Measurements from ENCODE around the gene BCL2L13.

Gene BCL2L13

DNA sequence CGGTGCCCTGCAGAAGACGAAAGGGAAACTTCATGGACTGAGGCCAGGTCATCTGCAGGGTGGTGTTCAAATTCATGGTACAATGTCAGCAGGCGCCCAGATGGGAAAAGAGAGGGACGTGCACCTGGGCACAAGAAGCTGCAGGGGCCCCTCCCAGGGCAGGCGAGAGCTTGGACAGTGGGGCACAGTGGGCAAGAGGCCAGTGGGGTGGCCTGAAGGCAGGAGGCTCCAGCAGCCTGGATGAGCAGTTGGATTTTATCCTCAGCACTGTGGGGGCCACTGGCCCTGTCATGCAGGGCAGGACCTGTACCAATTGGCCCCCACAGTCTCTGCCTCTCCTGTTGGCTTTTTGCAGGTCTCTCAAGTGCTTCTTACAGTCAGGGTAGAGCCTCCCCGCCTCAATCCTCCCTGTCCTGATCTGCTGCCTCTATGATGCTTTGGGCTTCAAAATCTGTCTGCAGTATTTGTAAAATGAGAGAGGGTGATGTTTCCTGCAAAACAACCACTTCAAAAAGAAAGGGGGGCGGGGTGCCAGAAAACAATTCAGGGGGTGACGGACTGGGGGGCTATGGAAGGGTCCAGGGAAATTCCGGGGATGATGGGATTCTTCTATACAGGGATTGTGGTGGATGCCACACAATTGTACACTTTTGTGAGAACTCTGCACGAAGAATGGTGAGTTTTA, 137.4 kb downstream of the BCL2L13 start:
- TF ChIP-seq Cebpa-rat (IDR thresholded peaks at IDR 0.05), result no peak

DNA sequence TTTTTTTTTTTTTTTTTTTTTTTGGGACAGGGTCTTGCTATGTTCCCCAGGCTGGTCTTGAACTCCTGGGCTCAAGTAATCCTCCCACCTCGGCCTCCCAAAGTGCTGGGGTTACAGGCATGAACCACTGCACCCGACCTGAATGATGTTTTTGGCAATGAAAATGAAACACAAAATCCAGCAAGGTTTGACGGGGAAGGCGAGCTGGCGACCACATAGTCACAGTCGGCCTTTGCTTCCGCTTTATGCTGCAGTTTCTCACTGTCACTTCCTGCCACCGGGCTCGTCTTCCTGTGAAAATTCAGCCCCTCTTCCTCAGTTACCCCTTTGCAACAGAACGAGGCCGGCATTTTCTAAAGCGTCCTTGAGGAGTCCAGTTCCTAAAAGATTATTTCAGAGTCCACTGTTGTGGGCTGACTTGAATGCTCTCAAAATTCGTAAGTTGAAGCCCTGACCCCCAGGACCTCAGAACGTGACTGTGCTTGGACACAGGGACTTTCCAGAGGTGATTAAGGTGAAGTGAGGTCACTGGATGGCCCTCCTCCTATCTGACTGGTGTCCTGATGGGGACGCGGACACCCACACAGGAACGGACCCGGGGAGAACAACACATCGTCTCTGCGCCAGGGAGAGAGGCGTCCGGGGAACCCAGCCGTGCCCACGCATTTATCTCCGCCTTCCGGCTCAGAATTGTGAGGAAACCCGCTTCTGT, 138.6 kb downstream of the BCL2L13 start:
- Histone ChIP-seq H3K4me1 (peaks cover 76 to 85% (median 82%) of the 10 kb centered on the region in 10 experiments), H3K9me3 (replicated peaks in 1 of 11) (peaks cover 0 to 5% (median 0%) of the 10 kb centered on the region in 11 experiments; a peak in 3 of 22 replicates), H3K27me3 (no peaks in the 10 kb centered on the region), H3K36me3 (0 out of 22 replicates have a peak, but pooled peaks cover 0 to 2% (median 0%) of the 10 kb centered on the region in 11 experiments), H3K4me2 (peak overlapping the region; percentile 96 to 100 (median 98)), H3K27ac (peak overlapping the region; percentile 88 to 100 (median 97)), H4K20me1 (peaks cover 5 to 15% (median 13%) of the 10 kb centered on the region in 11 experiments; a peak in 21 of 22 replicates), H3K9ac (peak overlapping the region; percentile 87 to 99 (median 95)), H3K4me3 (peak overlapping the region; percentile 56 to 80 (median 72))
- TF ChIP-seq Cebpa-rat (IDR thresholded peaks at IDR 0.05), result peak in 5 of 11 experiments; percentile 49 to 88 (median 74); a peak in 6 of 22 replicates

More for the DNA sequence above, 137.4 kb downstream of the BCL2L13 start:
- Histone ChIP-seq H3K4me1 (peaks cover 75 to 85% (median 82%) of the 10 kb centered on the region in 10 experiments), H3K27ac (peak overlapping the region in 9 of 11 experiments; percentile 96 to 100 (median 99); a peak in 18 of 22 replicates), H4K20me1 (peaks cover 16 to 27% (median 24%) of the 10 kb centered on the region in 11 experiments; a peak in 21 of 22 replicates), H3K4me3 (no peak overlapping the region), H3K36me3 (peaks cover 0 to 6% (median 0%) of the 10 kb centered on the region in 11 experiments; a peak in 3 of 22 replicates), H3K9ac (peak overlapping the region in 9 of 11 experiments; percentile 92 to 99 (median 96); a peak in 17 of 22 replicates), H3K4me2 (peak overlapping the region; percentile 96 to 100 (median 98)), H3K27me3 (no peaks in the 10 kb centered on the region), H3K9me3 (replicated peaks in 1 of 11) (peaks cover 0 to 5% (median 0%) of the 10 kb centered on the region in 11 experiments; a peak in 3 of 22 replicates)

DNA sequence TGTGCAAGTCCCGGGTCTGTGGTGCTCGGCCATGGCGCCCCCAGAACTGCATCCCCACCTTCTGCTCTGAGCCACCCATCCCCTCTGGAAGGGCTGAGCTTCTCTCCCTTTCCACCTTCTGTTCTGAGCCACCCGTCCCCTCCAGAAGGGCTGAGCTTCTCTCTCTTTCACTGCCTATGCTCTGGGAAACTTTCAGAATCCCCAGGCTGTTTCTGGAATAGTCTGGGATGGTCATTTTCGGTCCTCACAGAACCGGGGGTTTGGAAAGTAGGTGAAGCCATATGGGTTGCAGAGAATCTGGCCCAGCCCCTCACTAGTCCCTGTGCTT, 139.1 kb downstream of the BCL2L13 start:
- Histone ChIP-seq H3K36me3 (no peaks in the 10 kb centered on the region), H3K9me3 (replicated peaks in 1 of 11) (peaks cover 0 to 5% (median 0%) of the 10 kb centered on the region in 11 experiments; a peak in 3 of 22 replicates), H3K27me3 (no peaks in the 10 kb centered on the region), H3K4me2 (peak overlapping the region; percentile 96 to 100 (median 98)), H3K9ac (peak overlapping the region; percentile 87 to 99 (median 95)), H4K20me1 (peaks cover under 1 to 10% (median 8%) of the 10 kb centered on the region in 11 experiments; a peak in 17 of 22 replicates), H3K4me3 (peak overlapping the region; percentile 56 to 80 (median 72)), H3K4me1 (peaks cover 76 to 85% (median 82%) of the 10 kb centered on the region in 10 experiments), H3K27ac (peak overlapping the region; percentile 88 to 100 (median 97))
- peak in 3 of 11 experiments; percentile 33 to 89 (median 57); a peak in 7 of 22 replicates for TF ChIP-seq Cebpa-rat (IDR thresholded peaks at IDR 0.05)

DNA sequence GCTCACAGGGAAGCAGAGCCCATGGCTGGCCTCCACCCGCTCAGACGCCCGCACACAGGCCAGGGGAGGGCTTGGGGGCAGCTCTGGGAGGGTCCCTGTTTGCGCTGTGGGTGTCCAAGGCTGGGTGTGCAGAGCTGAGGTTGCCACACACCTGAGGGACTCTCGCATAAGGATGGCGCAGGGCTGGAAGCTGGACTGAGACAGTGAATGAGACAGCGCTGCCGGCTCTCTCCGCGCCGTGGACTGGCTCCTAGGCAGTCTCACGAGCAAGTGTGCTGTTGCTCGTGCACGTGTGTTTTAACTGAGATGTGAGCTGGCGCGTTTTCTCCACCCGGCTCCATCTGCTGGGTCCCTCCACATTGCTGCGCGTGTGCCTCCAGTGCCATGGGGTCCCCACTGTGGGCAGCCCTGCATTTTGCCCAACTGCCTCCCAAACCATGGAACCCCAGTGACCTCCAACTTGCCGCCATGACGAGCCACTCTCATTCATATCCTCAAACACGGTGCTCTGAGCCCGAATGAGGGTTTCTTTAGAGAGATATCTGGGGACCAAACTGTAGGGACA, 139.9 kb downstream of the BCL2L13 start:
- Histone ChIP-seq H3K4me3 (peak overlapping the region; percentile 56 to 80 (median 72)), H3K27me3 (no peaks in the 10 kb centered on the region), H3K9ac (peak overlapping the region; percentile 87 to 99 (median 95); a peak in 21 of 22 replicates), H3K27ac (peak overlapping the region in 10 of 11 experiments; percentile 96 to 100 (median 98); a peak in 21 of 22 replicates), H3K4me2 (peak overlapping the region; percentile 96 to 100 (median 98)), H4K20me1 (peaks cover 0 to 2% (median 0%) of the 10 kb centered on the region in 11 experiments; a peak in 7 of 22 replicates), H3K4me1 (peaks cover 81 to 85% (median 84%) of the 10 kb centered on the region in 10 experiments), H3K9me3 (replicated peaks in 1 of 11) (peaks cover 0 to 5% (median 0%) of the 10 kb centered on the region in 11 experiments; a peak in 3 of 22 replicates), H3K36me3 (no peaks in the 10 kb centered on the region)
- no peak for TF ChIP-seq Cebpa-rat (IDR thresholded peaks at IDR 0.05)

DNA sequence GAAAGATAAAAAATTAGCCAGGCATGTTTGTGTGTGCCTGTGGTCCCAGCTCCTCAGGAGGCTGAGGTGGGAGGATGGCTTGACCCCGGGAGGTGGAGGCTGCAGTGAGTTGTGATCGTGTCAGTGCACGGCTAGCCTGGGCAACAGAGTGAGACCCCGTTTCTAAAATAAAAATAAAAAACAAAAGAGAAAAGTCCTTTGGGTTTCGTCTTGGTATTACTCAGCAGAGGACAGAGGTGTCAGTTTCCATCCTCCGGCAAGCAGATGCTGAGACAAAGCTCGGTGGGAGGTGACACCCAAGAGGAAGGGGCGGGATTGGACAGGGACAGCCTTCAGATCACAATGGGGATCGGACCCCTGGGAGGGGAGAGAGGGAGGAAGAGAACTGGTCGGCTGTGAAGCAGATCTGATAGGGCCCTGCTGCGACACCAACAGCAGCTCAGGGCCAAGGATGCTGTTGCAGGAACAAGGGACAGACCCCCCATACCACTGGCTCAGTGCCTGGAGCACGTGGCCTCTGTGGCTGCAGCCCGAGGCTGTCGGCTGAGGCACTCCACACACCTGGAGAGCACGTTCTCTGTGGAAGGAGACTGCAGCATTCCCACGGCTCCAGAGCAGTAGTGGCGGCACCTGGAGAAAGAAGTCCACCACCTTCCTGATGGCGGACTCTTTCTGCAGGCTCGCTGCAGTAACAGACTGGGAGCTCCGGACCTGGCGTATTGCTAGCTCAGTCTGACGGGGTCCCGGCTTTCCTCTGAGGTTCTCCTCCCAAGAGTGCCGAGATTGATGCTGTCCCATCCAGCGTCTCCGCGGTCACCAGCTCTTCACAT, 140.9 kb downstream of the BCL2L13 start:
- Histone ChIP-seq H3K9ac (peak overlapping the region in 10 of 11 experiments; percentile 89 to 99 (median 96); a peak in 19 of 22 replicates), H4K20me1 (no peaks in the 10 kb centered on the region), H3K4me1 (peaks cover 86 to 92% (median 90%) of the 10 kb centered on the region in 10 experiments), H3K4me2 (peak overlapping the region; percentile 96 to 100 (median 98)), H3K27ac (peak overlapping the region in 10 of 11 experiments; percentile 96 to 100 (median 98); a peak in 18 of 22 replicates), H3K4me3 (peak overlapping the region in 8 of 10 experiments; percentile 66 to 80 (median 74); a peak in 15 of 20 replicates), H3K9me3 (replicated peaks in 1 of 11) (peaks cover 0 to 5% (median 0%) of the 10 kb centered on the region in 11 experiments; a peak in 3 of 22 replicates), H3K36me3 (no peaks in the 10 kb centered on the region), H3K27me3 (no peaks in the 10 kb centered on the region)
- no peak for TF ChIP-seq Cebpa-rat (IDR thresholded peaks at IDR 0.05)

DNA sequence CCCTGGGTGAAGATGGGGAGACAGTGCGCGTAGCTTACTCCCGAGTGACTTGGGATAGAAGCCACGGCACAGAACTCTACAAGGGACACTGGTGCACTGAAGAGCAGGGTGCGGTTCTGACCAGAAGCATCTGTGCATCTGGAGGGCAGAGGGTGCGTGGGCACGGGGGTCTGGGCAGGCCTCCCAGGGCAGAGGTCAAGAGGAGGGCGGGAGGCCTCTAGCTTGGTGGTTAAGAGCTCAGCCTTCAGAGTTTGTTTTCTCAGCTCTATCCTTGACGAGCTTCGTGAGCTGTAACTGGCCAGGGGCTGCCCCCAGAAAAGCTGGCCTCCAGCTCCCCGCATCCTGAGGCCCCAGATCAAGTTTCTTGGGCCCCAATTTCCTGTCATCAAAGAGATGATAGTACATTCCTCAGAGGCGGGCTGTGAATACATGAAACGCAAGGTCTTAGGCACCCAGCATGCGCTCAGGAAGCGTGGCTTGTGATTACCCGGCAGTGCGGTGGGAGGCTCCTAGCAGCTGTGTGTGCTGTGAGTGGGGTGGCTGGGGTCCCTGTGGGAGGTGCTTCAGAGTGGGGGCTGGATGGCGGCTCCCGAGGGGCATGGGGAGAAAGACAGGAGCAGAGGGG, 141.7 kb downstream of the BCL2L13 start:
- no peak for TF ChIP-seq Cebpa-rat (IDR thresholded peaks at IDR 0.05)
- H3K27me3 ChIP-seq, result no peaks in the 10 kb centered on the region
- peak overlapping the region; percentile 32 to 99 (median 95); a peak in 19 of 22 replicates for H3K9ac ChIP-seq
- H3K36me3 ChIP-seq, result no peaks in the 10 kb centered on the region
- peaks cover 0 to 5% (median 0%) of the 10 kb centered on the region in 11 experiments; a peak in 3 of 22 replicates for H3K9me3 ChIP-seq (replicated peaks in 1 of 11)
- peak overlapping the region in 7 of 10 experiments; percentile 8 to 80 (median 74); a peak in 9 of 20 replicates for H3K4me3 ChIP-seq
- peak overlapping the region in 10 of 11 experiments; percentile 72 to 100 (median 98); a peak in 19 of 22 replicates for H3K27ac ChIP-seq
- H3K4me1 ChIP-seq, result peaks cover 79 to 85% (median 82%) of the 10 kb centered on the region in 10 experiments
- H3K4me2 ChIP-seq, result peak overlapping the region; percentile 96 to 100 (median 98)
- no peaks in the 10 kb centered on the region for H4K20me1 ChIP-seq

All from BLaER1 treated with 17β-estradiol and CSF1 and Interleukin-3, amounts not matched to agents 10 nM and 100 nM (cell line).